LNCaP clone FGC (cell line): ENCODE data around the gene AQP5.

Source experiments
- DNase-seq: peaks from one replicate; pipeline ENCODE4 v3.0.0-alpha.2; 2011; ENCODE audit warnings: low read depth
- H3K4me3 ChIP-seq: 2 replicates; pipeline ENCODE4 v1.5.1; 2011; ENCODE audit warnings: mild to moderate bottlenecking, low read depth, low read length, control low read depth
- TF ChIP-seq, protein P1 (sequence below): IDR thresholded peaks from 2 replicates; pipeline ENCODE4 v1.5.1; 2012; ENCODE audit warnings: mild to moderate bottlenecking; ENCODE audit not compliant: control insufficient read depth, insufficient read depth; ENCODE audit errors: extremely low read depth

The AQP5 gene

DNA sequence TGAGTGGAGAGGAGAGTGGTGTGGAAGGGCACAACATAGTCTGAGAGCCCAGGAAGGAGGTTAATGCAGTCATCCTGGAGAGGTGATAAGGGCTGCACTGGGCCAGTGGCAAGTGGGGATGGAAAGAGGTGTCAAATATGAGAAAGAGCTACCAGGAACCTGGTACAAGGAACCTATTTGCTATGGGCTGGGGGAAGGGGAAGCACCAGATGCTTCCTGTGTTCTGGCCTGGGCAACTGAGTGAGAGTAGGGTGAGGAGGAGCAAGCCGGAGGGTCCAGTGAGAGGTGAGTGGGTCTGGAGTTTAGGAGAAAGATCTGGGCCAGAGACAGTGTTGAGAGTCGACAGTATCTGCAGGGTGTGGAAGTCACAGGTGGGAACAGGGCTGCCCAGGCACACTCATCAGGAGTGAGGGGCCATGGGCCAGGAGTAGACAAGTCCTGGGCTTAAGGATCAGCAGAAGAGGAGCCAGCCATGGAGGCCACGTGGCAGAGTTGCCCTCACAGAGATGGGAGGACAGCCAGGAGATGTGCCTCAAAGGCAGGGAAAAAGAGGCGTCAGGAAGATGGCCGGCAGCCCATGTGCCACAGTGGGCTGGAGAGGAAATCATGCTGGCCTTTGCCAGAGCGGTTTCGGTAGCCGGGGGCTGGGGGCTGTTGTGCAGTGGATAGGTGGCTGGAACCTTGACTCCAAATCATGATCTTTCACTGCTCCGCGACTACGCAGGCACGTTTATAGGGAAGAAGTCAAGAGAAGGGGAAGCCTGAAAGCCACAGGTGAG, 8.2 kb downstream of the AQP5 start:
- H3K4me3 ChIP-seq = no peak overlapping the region
- TF ChIP-seq, protein P1, sequence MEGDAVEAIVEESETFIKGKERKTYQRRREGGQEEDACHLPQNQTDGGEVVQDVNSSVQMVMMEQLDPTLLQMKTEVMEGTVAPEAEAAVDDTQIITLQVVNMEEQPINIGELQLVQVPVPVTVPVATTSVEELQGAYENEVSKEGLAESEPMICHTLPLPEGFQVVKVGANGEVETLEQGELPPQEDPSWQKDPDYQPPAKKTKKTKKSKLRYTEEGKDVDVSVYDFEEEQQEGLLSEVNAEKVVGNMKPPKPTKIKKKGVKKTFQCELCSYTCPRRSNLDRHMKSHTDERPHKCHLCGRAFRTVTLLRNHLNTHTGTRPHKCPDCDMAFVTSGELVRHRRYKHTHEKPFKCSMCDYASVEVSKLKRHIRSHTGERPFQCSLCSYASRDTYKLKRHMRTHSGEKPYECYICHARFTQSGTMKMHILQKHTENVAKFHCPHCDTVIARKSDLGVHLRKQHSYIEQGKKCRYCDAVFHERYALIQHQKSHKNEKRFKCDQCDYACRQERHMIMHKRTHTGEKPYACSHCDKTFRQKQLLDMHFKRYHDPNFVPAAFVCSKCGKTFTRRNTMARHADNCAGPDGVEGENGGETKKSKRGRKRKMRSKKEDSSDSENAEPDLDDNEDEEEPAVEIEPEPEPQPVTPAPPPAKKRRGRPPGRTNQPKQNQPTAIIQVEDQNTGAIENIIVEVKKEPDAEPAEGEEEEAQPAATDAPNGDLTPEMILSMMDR = no peak
- DNase-seq = no peak

DNA sequence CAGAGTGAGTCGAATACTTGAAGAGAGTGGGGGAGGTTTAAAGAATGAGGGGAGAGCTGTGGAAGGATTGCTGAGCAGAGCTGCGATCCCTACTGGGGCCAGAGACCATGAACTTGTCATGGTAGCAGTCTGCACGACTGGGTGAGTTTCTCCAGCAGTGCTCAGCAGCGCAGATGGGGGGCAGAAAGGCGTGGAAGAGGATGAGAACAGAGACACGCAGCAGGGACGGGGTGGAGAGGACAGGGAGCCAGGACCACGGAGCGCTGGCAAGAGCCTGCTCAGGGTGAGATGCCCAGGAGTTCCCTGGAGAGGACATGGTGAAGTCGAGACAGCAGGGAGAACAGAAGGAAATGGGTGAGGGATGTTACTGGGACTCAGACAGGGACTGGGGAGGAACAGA, 9.0 kb downstream of the AQP5 start:
- TF ChIP-seq, protein P1 = no peak
- H3K4me3 ChIP-seq = no peak overlapping the region
- no peak for DNase-seq

DNA sequence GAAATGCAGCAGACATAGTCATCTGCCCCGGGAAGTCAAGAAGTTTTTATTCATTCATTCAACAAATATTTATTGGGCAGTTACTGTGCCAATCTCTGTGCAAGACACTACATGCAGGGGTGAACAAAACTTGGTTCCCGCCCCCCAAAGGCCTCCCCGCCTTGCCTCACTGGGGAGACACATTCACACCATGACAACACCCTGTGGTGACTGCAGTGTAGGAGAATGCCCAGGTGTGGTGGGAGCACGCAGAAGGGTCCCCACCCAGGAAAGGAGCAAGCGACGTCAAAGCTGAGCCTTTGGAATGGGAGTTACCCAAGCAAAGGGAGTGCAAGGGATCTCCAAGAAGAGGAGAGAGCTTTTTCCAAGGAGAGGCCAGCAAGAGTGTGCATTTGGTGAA, 9.5 kb downstream of the AQP5 start:
- TF ChIP-seq, protein P1 = no peak
- H3K4me3 ChIP-seq = no peak overlapping the region
- no peak for DNase-seq

DNA sequence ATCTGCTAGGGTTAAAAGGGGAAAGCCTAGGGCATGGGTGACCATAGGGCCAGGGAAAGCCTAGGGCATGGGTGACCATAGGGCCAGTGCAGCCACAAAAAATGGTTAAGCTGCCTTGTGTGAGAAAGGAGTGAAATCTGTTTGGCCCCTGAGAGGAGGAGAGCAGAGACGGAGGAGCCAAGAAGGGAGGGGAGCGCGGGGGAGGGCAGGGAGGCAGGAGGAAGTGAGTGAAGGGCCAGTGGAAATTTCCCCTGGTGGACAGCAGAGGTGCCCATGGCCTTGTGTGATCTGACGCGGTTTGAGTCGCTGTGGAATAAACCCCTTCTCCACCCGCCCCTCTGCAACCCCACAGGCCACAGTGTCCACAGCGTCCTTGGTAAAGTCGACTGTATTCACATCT, 10.5 kb downstream of the AQP5 start:
- TF ChIP-seq, protein P1 = no peak
- DNase-seq = no peak
- H3K4me3 ChIP-seq = no peak overlapping the region

DNA sequence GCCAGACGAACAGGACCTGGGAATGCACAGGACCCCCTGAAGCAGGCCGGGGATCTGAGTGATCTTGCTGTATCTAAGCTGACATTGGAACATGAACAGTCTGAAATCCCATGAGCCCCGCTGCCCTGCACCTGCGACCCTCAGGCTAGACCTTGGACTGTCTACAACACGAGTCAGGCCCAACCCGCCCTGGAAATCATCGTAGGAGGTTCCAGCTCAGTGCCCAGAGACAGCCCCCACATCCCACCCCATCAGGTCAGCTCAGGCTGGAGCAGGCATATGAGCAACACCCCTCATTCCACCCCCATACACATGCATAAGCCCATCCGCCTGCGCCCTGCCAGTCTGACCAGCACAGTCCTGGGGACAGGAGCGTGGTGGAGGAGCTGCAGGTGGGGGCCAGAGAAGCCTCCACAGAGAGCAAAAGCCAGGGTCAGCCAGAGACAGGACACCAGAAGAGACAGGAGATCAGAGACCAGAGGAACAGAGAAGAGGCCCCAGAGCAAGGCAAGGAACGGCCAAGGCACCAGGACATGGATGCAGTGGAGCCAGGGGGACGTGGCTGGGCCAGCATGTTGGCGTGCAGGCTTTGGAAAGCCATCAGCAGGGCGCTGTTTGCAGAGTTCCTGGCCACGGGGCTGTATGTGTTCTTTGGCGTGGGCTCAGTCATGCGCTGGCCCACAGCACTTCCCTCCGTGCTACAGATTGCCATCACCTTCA, 11.1 kb downstream of the AQP5 start, which contains the start of gene AQP6:
TSS of gene AQP6 (plus strand) at position 307 of the 720 bp plus-strand sequence. CDS start at position 534, 227 bp downstream.
- TF ChIP-seq, protein P1 = no peak
- no peak within 1 kb of the TSS for H3K4me3 ChIP-seq
- DNase-seq = no peak

DNA sequence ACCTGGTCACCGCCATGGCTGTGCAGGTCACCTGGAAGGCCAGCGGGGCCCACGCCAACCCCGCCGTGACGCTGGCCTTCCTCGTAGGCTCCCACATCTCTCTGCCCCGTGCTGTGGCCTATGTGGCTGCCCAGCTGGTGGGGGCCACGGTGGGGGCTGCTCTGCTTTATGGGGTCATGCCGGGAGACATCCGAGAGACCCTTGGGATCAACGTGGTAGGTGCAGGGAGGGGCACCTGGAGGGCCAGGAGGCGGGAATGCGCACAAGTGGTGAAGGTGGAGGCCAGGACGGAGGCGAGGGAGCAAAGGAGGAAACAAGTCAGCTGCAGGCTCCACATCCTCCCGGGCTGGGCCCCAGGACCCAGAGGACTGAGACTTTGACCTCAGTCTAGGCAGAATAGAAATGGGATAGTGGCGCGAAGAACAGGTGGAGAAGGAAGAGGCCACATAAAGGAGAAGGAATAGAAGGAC, 11.7 kb downstream of the AQP5 start:
- TF ChIP-seq, protein P1 = no peak
- DNase-seq = no peak
- H3K4me3 ChIP-seq = no peak overlapping the region
